A549 (cell line): ENCODE measurements around the gene CRMP1.

Experiments used
- CEBPB ChIP-seq, 2 experiments: fragments of >200 bp in 1 of 2; sonication (Bioruptor Twin) in 1 of 2; formaldehyde crosslinking in 1 of 2; IDR thresholded peaks; 2 replicates each; pipeline ENCODE4 v1.6.1; 2012 to 2016
- CHD2 ChIP-seq: fragments of 150-350 bp; IDR thresholded peaks from 2 replicates; pipeline ENCODE4 v1.6.1; 2014; ENCODE audit warnings: low read length; ENCODE audit not compliant: partially characterized antibody
- EP300 ChIP-seq, 2 experiments: fragments of >200 bp; sonication (Bioruptor Twin); formaldehyde crosslinking; IDR thresholded peaks; 2 replicates in 1 of 2; 3 replicates in 1 of 2; pipeline ENCODE4 v1.6.1; 2016 to 2017
- NPAS2 ChIP-seq: fragments of 250-450 bp; sonication (Bioruptor Pico); IDR thresholded peaks from 2 replicates; pipeline ENCODE4 v1.8.0; 2022; ENCODE audit warnings: mild to moderate bottlenecking, moderate library complexity, borderline replicate concordance
- POLR2A ChIP-seq: IDR thresholded peaks from 2 replicates; pipeline ENCODE4 v1.6.1; 2012; ENCODE audit warnings: mild to moderate bottlenecking, low read length
- RFX5 ChIP-seq: fragments of 450-650 bp; IDR thresholded peaks from 2 replicates; pipeline ENCODE4 v1.7.1; 2014; ENCODE audit warnings: antibody characterized with exemption, mild to moderate bottlenecking, moderate library complexity
- RNF2 ChIP-seq: fragments of 200-600 bp; sonication (generic); IDR thresholded peaks from 2 replicates; pipeline ENCODE4 v1.6.1; 2016; ENCODE audit warnings: low read depth, mild to moderate bottlenecking, antibody characterized with exemption, moderate library complexity, borderline replicate concordance
- TF ChIP-seq, protein P1 (sequence below): fragments of >200 bp; sonication (Bioruptor Twin); formaldehyde crosslinking; IDR thresholded peaks from 3 replicates; pipeline ENCODE4 v1.6.1; 2016
- TF ChIP-seq, protein P2 (sequence below): fragments of 450-650 bp; IDR thresholded peaks from 2 replicates; pipeline ENCODE4 v1.6.1; 2014; ENCODE audit warnings: antibody characterized with exemption
- TF ChIP-seq, protein P3 (sequence below): fragments of >200 bp; sonication (Bioruptor Twin); formaldehyde crosslinking; IDR thresholded peaks from 3 replicates; pipeline ENCODE4 v1.5.1; 2016
- TF ChIP-seq, protein P4 (sequence below): IDR thresholded peaks from 2 replicates; pipeline ENCODE4 v1.6.1; 2012

DNA sequence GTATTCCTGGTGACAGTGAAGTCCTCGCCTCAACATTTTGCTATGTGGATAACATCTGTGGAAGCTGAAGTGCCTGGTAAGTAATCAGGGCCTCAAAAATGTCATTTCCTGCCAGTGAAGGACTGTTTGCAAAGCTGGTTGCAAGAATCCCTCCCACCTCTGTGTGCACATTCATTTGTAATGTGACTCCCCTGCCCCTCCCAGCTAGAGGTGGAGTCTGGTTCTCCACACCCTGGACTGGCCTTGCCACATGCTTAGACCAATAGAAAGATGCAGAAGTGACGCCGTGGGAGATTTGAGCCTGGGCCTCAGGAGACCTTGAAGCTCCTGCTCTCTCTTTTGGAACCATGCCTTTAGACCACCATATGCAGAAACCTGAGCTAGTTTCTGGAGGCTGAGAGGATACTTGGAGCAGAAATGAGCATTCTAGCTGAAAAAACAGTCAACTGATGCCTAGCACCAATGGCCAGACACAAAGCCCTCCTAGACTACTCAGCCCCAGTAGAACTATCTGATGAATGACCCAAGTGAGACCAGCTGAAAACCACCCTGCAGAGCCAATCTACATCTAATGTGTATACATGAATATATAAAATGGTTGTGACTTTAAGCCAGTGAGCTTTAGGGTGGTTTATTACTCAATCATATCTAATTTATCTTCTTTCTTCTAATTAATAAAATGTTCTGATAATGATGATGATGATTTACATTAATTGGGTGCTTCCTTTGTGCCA, 47.8 kb upstream of the CRMP1 start:
- TF ChIP-seq RFX5 (no peak), NPAS2 (CRISPR knock-in tag) (no peak), POLR2A (no peak), CEBPB (IDR thresholded peaks at IDR 0.05) (no peak), CHD2 (no peak), RNF2 (no peak), EP300 (IDR thresholded peaks at IDR 0.05) (no peak)
- TF ChIP-seq, protein P1, sequence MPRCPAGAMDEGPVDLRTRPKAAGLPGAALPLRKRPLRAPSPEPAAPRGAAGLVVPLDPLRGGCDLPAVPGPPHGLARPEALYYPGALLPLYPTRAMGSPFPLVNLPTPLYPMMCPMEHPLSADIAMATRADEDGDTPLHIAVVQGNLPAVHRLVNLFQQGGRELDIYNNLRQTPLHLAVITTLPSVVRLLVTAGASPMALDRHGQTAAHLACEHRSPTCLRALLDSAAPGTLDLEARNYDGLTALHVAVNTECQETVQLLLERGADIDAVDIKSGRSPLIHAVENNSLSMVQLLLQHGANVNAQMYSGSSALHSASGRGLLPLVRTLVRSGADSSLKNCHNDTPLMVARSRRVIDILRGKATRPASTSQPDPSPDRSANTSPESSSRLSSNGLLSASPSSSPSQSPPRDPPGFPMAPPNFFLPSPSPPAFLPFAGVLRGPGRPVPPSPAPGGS = no peak
- TF ChIP-seq, protein P2, sequence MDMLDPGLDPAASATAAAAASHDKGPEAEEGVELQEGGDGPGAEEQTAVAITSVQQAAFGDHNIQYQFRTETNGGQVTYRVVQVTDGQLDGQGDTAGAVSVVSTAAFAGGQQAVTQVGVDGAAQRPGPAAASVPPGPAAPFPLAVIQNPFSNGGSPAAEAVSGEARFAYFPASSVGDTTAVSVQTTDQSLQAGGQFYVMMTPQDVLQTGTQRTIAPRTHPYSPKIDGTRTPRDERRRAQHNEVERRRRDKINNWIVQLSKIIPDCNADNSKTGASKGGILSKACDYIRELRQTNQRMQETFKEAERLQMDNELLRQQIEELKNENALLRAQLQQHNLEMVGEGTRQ = no peak
- TF ChIP-seq, protein P3, sequence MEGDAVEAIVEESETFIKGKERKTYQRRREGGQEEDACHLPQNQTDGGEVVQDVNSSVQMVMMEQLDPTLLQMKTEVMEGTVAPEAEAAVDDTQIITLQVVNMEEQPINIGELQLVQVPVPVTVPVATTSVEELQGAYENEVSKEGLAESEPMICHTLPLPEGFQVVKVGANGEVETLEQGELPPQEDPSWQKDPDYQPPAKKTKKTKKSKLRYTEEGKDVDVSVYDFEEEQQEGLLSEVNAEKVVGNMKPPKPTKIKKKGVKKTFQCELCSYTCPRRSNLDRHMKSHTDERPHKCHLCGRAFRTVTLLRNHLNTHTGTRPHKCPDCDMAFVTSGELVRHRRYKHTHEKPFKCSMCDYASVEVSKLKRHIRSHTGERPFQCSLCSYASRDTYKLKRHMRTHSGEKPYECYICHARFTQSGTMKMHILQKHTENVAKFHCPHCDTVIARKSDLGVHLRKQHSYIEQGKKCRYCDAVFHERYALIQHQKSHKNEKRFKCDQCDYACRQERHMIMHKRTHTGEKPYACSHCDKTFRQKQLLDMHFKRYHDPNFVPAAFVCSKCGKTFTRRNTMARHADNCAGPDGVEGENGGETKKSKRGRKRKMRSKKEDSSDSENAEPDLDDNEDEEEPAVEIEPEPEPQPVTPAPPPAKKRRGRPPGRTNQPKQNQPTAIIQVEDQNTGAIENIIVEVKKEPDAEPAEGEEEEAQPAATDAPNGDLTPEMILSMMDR = no peak
- TF ChIP-seq, protein P4, sequence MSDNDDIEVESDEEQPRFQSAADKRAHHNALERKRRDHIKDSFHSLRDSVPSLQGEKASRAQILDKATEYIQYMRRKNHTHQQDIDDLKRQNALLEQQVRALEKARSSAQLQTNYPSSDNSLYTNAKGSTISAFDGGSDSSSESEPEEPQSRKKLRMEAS = no peak
